GM18511 (cell line): ENCODE results near the gene SPDYE4.

ENCODE experiments used
- ATAC-seq: cut with Tn5 transposase; IDR thresholded peaks from one replicate; pipeline ENCODE4 v1.9.1; 2021; ENCODE audit warnings: mild to moderate bottlenecking, moderate library complexity; ENCODE audit not compliant: unreplicated experiment

Gene SPDYE4

GRCh38 chr17:8785547-8786413 lies 27.4 kb upstream of the SPDYE4 start:
- ATAC-seq, result no peak

- no peak for ATAC-seq
Measured at GRCh38 chr17:8782176-8782575, 23.8 kb upstream of the SPDYE4 start.

GRCh38 chr17:8781776-8782175 lies 23.4 kb upstream of the SPDYE4 start:
- no peak for ATAC-seq

- ATAC-seq, result no peak
Measured at GRCh38 chr17:8776881-8777280, 18.5 kb upstream of the SPDYE4 start.

GRCh38 chr17:8776248-8776647 lies 17.9 kb upstream of the SPDYE4 start:
- ATAC-seq, result no peak

- no peak for ATAC-seq
Measured at GRCh38 chr17:8766731-8767130, 8.4 kb upstream of the SPDYE4 start.

- ATAC-seq, result no peak
Measured at GRCh38 chr17:8762012-8762411, 3.7 kb upstream of the SPDYE4 start.

GRCh38 chr17:8757189-8757588 lies 1.2 kb downstream of the SPDYE4 start:
- ATAC-seq, result no peak

GRCh38 chr17:8755590-8756255 lies 2.6 kb downstream of the SPDYE4 start:
- no peak for ATAC-seq

GRCh38 chr17:8754890-8755289 lies 3.5 kb downstream of the SPDYE4 start:
- ATAC-seq, result no peak

- no peak for ATAC-seq
Measured at GRCh38 chr17:8753976-8754440, 4.3 kb downstream of the SPDYE4 start.

- ATAC-seq, result no peak
Measured at GRCh38 chr17:8753136-8753975, 5.0 kb downstream of the SPDYE4 start.

GRCh38 chr17:8749616-8750015 lies 8.7 kb downstream of the SPDYE4 start:
- no peak for ATAC-seq

- ATAC-seq, result no peak
Measured at GRCh38 chr17:8747742-8748141, 10.6 kb downstream of the SPDYE4 start.

- no peak for ATAC-seq
Measured at GRCh38 chr17:8746501-8747236, 11.7 kb downstream of the SPDYE4 start.

GRCh38 chr17:8745586-8746500 lies 12.5 kb downstream of the SPDYE4 start:
- ATAC-seq, result no peak

GRCh38 chr17:8744086-8744785 lies 14.1 kb downstream of the SPDYE4 start:
- no peak for ATAC-seq

GRCh38 chr17:8742819-8743218 lies 15.5 kb downstream of the SPDYE4 start:
- ATAC-seq, result no peak

GRCh38 chr17:8742274-8742673 lies 16.1 kb downstream of the SPDYE4 start:
- no peak for ATAC-seq
